Tibial nerve (tissue), 4 donors: ENCODE data around the gene SPTSSA. TPM values are rescaled to one million over a fixed set of nuclear protein-coding genes. Genes with fewer than 3 reads are reported as not detected.
"Not testable (repeated sequence)": the region's sequence is repeated elsewhere in the genome, so short reads cannot be mapped to it uniquely, and the experiment has no call there.

Experiments used
- DNase-seq, 2 donors: peaks; one replicate each; pipeline ENCODE4 v3.0.0-alpha.2; 2019; ENCODE audit warnings: low spot score in 2 of 2
- H3K27ac ChIP-seq, 4 donors: fragments of 200-600 bp; sonication (generic) in 3 of 4; one replicate each; pipeline ENCODE4 v1.5.1; 2017 to 2019; ENCODE audit warnings: mild to moderate bottlenecking in 1 of 4
- H3K27me3 ChIP-seq, 2 donors: fragments of 200-600 bp; sonication (generic) in 1 of 2; one replicate each; pipeline versions ENCODE4 v1.5.1 to v1.6.0; 2017 to 2019
- H3K36me3 ChIP-seq, 3 donors: fragments of 200-600 bp; sonication (generic); one replicate each; pipeline ENCODE4 v1.5.1; 2018 to 2019
- H3K4me1 ChIP-seq, 4 donors: fragments of 200-600 bp; sonication (generic) in 3 of 4; one replicate each; pipeline ENCODE4 v1.5.1; 2017 to 2019
- H3K4me3 ChIP-seq, 4 donors: fragments of 200-600 bp; sonication (generic) in 3 of 4; one replicate each; pipeline ENCODE4 v1.5.1; 2017 to 2019; ENCODE audit warnings: mild to moderate bottlenecking in 1 of 4, moderate library complexity in 1 of 4
- H3K9me3 ChIP-seq, 4 donors: fragments of 200-600 bp; sonication (generic) in 3 of 4; one replicate each; pipeline ENCODE4 v1.5.1; 2017 to 2019
- EP300 ChIP-seq, 2 donors: sonication (generic); formaldehyde crosslinking; IDR thresholded peaks; one replicate each; pipeline ENCODE4 v1.6.1; 2017; ENCODE audit warnings: antibody characterized with exemption in 2 of 2, mild to moderate bottlenecking in 1 of 2
- POLR2A ChIP-seq, 2 donors: fragments of 450-650 bp; IDR thresholded peaks; one replicate each; pipeline ENCODE4 v1.6.1; 2017; ENCODE audit warnings: antibody characterized with exemption in 2 of 2, mild to moderate bottlenecking in 2 of 2, moderate library complexity in 2 of 2
- WGBS, 2 donors: methylation state at CpG; one replicate each; pipeline ENCODE4 v1.1.5; 2018; 5-methylcytosine and 5-hydroxymethylcytosine counted together
- total RNA-seq, 4 donors: library from RNA; depleted of rRNA; stranded (reverse); fragments of >200 nt; gene quantifications; one replicate each; pipeline ENCODE4 v1.1.0, GENCODE V29; 2016
- TF ChIP-seq, protein P1 (sequence below), 5 experiments: fragments of 200-600 bp in 3 of 5; fragments of 450-650 bp in 2 of 5; sonication (generic) in 3 of 5; IDR thresholded peaks; one replicate each; pipeline ENCODE4 v1.5.1; 2016 to 2019; ENCODE audit warnings: antibody characterized with exemption in 5 of 5, mild to moderate bottlenecking in 3 of 5, moderate library complexity in 2 of 5

SPTSSA gene
- total RNA-seq, 4 donors from 2014 or later: 13.7 to 28.8 (median 19.6) TPM

DNA sequence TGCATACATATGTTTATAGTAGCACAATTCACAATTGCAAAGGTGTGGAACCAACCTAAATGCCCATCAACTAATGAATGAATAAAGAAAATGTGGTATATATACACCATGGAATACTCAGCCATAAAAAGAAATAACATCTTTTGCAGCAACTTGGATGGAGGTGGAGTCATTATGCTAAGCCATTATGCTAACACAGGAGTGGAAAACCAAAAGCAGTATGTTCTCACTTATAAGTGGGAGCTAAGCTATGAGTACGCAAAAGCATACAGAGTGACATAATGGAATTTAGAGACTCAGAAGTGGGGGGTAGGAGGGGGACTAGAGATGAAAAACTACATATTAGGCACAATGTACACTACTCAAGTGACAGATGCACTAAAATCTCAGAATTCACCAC, 16.2 kb upstream of the SPTSSA start:
- Histone ChIP-seq H3K9me3 (no peaks in the 10 kb centered on the region), H3K27me3 (no peaks in the 10 kb centered on the region), H3K36me3 (no peaks in the 10 kb centered on the region), H3K4me1 (no peaks in the 10 kb centered on the region), H3K4me3 (no peak overlapping the region), H3K27ac (no peak overlapping the region)
- no peak for DNase-seq
- 83 to 94% methylated on average over 1 of the region's 1 CpG for whole genome bisulfite sequencing, 2 donors
- TF ChIP-seq POLR2A (IDR thresholded peaks at IDR 0.05) (no peak), EP300 (IDR thresholded peaks at IDR 0.05) (no peak)
- TF ChIP-seq, protein P1, sequence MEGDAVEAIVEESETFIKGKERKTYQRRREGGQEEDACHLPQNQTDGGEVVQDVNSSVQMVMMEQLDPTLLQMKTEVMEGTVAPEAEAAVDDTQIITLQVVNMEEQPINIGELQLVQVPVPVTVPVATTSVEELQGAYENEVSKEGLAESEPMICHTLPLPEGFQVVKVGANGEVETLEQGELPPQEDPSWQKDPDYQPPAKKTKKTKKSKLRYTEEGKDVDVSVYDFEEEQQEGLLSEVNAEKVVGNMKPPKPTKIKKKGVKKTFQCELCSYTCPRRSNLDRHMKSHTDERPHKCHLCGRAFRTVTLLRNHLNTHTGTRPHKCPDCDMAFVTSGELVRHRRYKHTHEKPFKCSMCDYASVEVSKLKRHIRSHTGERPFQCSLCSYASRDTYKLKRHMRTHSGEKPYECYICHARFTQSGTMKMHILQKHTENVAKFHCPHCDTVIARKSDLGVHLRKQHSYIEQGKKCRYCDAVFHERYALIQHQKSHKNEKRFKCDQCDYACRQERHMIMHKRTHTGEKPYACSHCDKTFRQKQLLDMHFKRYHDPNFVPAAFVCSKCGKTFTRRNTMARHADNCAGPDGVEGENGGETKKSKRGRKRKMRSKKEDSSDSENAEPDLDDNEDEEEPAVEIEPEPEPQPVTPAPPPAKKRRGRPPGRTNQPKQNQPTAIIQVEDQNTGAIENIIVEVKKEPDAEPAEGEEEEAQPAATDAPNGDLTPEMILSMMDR (IDR thresholded peaks at IDR 0.05): no peak

DNA sequence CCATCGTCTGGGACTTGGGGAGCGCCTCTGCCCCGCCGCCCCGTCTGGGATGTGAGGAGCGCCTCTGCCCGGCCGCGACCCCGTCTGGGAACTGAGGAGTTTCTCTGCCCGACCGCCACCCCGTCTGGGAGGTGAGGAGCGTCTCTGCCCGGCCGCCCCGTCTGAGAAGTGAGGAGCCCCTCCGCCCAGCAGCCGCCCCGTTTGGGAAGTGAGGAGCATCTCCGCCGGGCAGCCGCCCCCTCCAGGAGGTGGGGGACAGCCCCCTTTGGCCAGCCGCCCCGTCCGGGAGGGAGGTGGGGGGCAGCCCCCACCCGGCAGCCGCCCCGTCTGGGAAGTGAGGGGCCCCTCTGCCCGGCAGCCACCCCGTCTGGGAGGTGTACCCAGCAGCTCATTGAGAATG, 14.0 kb upstream of the SPTSSA start:
- not testable (repeated sequence) for H3K4me3 ChIP-seq, H3K36me3 ChIP-seq, H3K27me3 ChIP-seq, DNase-seq, H3K27ac ChIP-seq, H3K9me3 ChIP-seq, H3K4me1 ChIP-seq
- WGBS, 2 donors: 94% methylated on average over 9 to 20 of the region's 31 CpGs

DNA sequence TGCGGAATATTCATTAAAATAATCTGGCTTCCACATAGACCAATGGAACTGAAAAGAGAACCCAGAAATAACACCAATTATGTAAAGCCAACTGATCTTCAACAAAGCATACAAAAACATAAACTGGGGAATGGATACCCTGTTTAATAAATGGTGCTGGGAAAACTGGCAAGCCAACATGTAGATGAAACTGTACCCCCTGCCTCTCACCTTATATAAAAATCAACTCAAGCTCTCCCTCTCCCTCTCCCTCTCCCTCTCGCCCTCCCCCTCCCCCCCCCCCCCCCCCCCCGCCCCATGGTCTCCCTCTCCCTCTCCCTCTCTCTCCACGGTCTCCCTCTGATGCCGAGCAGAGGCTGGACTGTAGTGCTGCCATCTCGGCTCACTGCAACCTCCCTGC, 13.1 kb upstream of the SPTSSA start:
- WGBS, 2 donors: 72 to 78% methylated on average over 5 of the region's 6 CpGs

DNA sequence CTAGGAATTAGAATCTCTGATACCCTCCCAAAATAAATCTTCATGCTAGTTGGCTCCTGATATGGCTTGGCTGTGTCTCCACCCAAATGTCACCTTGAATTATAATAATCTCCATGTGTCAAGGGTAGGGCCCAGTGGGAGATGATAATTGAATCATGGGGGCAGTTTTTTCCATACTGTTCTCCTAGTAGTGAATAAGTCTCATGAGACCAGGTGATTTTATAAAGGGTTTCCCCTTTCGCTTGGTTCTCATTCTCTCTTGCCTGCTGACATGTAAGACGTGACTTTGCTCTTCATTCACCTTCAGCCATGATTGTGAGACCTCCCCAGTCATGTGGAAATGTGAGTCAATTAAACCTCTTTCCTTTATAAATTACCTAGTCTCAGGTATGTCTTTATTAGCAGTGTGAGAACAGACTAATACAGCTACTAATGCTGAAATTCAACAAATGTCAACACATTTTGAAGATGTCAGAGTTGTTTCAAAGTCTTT, 12.2 kb upstream of the SPTSSA start:
- 81 to 89% methylated on average over 2 of the region's 2 CpGs for WGBS, 2 donors

More for the DNA sequence above, 13.1 kb upstream of the SPTSSA start:
- no peaks in the 10 kb centered on the region for H3K36me3 ChIP-seq
- no peaks in the 10 kb centered on the region for H3K9me3 ChIP-seq
- no peaks in the 10 kb centered on the region for H3K4me1 ChIP-seq
- no peak overlapping the region for H3K27ac ChIP-seq
- no peak overlapping the region for H3K4me3 ChIP-seq
- no peaks in the 10 kb centered on the region for H3K27me3 ChIP-seq
- TF ChIP-seq EP300 (IDR thresholded peaks at IDR 0.05) (no peak), POLR2A (IDR thresholded peaks at IDR 0.05) (no peak)
- TF ChIP-seq, protein P1 (IDR thresholded peaks at IDR 0.05): no peak
- DNase-seq: no peak

DNA sequence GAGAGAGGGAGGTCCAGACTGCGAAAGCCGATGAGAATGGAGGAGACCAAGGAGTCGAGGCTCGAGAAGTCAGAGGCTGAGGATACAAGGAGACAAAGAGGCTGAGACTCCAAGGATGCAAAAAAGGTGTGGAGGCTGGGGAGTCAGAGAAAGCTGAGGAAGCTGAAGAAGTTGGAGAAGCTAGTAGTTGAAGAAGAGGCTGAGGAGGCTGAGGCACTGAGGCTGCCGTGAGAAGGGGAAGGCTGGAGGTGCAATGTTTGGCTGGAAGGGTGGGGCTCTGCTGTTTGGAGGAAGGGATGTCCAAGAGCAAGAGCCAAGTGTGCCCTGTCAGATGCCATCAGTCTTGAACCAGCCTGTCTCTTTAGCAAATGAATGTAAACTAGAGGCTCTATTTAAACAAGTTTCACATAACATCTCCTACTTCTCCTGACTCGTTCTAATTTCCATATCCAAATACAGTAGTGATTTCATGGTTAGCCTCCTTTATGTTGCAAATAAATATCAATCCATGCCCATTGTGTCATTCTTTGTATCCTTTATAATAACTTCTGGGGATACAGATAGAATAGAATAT, 10.8 kb upstream of the SPTSSA start:
- Histone ChIP-seq H3K36me3 (no peaks in the 10 kb centered on the region), H3K9me3 (no peaks in the 10 kb centered on the region), H3K4me1 (no peaks in the 10 kb centered on the region), H3K4me3 (no peak overlapping the region), H3K27ac (no peak overlapping the region), H3K27me3 (no peaks in the 10 kb centered on the region)
- TF ChIP-seq, protein P1 (IDR thresholded peaks at IDR 0.05): no peak
- TF ChIP-seq EP300 (IDR thresholded peaks at IDR 0.05) (no peak), POLR2A (IDR thresholded peaks at IDR 0.05) (no peak)
- WGBS, 2 donors: 89 to 90% methylated on average over 6 of the region's 6 CpGs
- DNase-seq: no peak

More for the DNA sequence above, 12.2 kb upstream of the SPTSSA start:
- Histone ChIP-seq H3K27ac (no peak overlapping the region), H3K36me3 (no peaks in the 10 kb centered on the region), H3K9me3 (no peaks in the 10 kb centered on the region), H3K27me3 (no peaks in the 10 kb centered on the region), H3K4me1 (no peaks in the 10 kb centered on the region), H3K4me3 (no peak overlapping the region)
- DNase-seq: no peak
- TF ChIP-seq, protein P1 (IDR thresholded peaks at IDR 0.05): no peak
- TF ChIP-seq POLR2A (IDR thresholded peaks at IDR 0.05) (no peak), EP300 (IDR thresholded peaks at IDR 0.05) (no peak)

DNA sequence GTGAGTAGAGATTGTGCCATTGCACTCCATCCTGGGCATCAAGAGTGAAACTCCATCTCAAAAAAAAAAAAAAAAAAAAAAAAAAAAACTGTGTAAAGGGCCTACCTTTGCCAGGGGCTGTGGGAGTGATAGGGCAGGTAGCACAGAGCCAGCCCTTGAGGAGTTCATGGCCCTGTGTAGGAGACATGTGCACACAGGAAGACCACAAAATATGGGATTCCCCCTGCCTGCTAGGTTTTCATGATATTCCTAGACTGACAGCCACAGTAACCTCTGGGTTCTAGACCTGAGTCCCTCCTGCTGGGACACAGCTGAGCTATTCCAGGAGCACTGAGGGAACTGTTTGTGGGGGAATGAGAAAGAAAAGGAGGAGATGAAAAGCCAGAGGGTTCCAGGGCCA, 8.3 kb upstream of the SPTSSA start:
- no peaks in the 10 kb centered on the region for H3K4me1 ChIP-seq
- H3K27me3 ChIP-seq: no peaks in the 10 kb centered on the region
- no peak overlapping the region for H3K4me3 ChIP-seq
- no peaks in the 10 kb centered on the region for H3K36me3 ChIP-seq
- DNase-seq: no peak
- no peak for TF ChIP-seq EP300 (IDR thresholded peaks at IDR 0.05)
- TF ChIP-seq, protein P1 (IDR thresholded peaks at IDR 0.05): no peak
- TF ChIP-seq POLR2A (IDR thresholded peaks at IDR 0.05): no peak
- no peak overlapping the region for H3K27ac ChIP-seq
- H3K9me3 ChIP-seq: no peaks in the 10 kb centered on the region
